Common myeloid progenitor, CD34-positive (primary cell): ENCODE measurements around the gene CABLES2.
A peak's percentile ranks its signal among the peaks of the same experiment; 100 is the strongest.

Source experiments
- CTCF ChIA-PET: fragments of 350-600 bp; sonication (Branson Sonifier 250); formaldehyde crosslinking; loops from one replicate; lab custom pipeline; 2021; ENCODE audit warnings: antibody characterized with exemption; lab: Charles Lee
- POLR2A ChIA-PET: fragments of 350-600 bp; sonication (Branson Sonifier 250); formaldehyde crosslinking; loops from one replicate; lab custom pipeline; 2021; ENCODE audit warnings: antibody characterized with exemption; lab: Charles Lee
- DNase-seq, 3 donors: peaks; one replicate each; pipeline versions ENCODE4 v3.0.0 to v3.0.0-alpha.2; 2013
- H3K27ac ChIP-seq, 2 experiments: 1 replicate in 1 of 2; 2 replicates in 1 of 2; pipeline ENCODE4 v1.7.0; 2013; ENCODE audit warnings: inconsistent platforms in 2 of 2, low read length in 2 of 2, mild to moderate bottlenecking in 2 of 2, low read depth in 1 of 2, moderate library complexity in 1 of 2; ENCODE audit not compliant: severe bottlenecking in 2 of 2, insufficient read depth in 1 of 2, poor library complexity in 1 of 2
- H3K27me3 ChIP-seq, 5 experiments: replicated peaks in 2 of 5; 1 replicate in 3 of 5; 2 replicates in 2 of 5; pipeline versions ENCODE4 v1.6.1 to v1.7.0; 2013; ENCODE audit warnings: low read length in 4 of 5, mild to moderate bottlenecking in 2 of 5, moderate library complexity in 2 of 5, inconsistent platforms in 1 of 5; ENCODE audit not compliant: insufficient read depth in 5 of 5, control insufficient read depth in 4 of 5
- H3K36me3 ChIP-seq, 4 experiments: 1 replicate in 2 of 4; 2 replicates in 2 of 4; pipeline versions ENCODE4 v1.6.1 to v1.7.0; 2013; ENCODE audit warnings: low read length in 3 of 4, control low read depth in 1 of 4, mild to moderate bottlenecking in 1 of 4; ENCODE audit not compliant: control insufficient read depth in 4 of 4, insufficient read depth in 4 of 4
- H3K4me1 ChIP-seq, 4 experiments: 1 replicate in 3 of 4; 2 replicates in 1 of 4; pipeline versions ENCODE4 v1.6.1 to v1.7.1; 2013; ENCODE audit warnings: low read length in 3 of 4, mild to moderate bottlenecking in 3 of 4, control low read depth in 1 of 4, inconsistent platforms in 1 of 4, moderate library complexity in 1 of 4; ENCODE audit not compliant: control insufficient read depth in 4 of 4, insufficient read depth in 4 of 4; ENCODE audit errors: control extremely low read depth in 1 of 4
- H3K4me3 ChIP-seq, 7 experiments: 1 replicate in 4 of 7; 2 replicates in 3 of 7; pipeline versions ENCODE4 v1.5.1 to v1.7.0; 2013; ENCODE audit warnings: mild to moderate bottlenecking in 7 of 7, low read length in 6 of 7, moderate library complexity in 6 of 7, inconsistent platforms in 2 of 7, low read depth in 2 of 7, control low read depth in 1 of 7; ENCODE audit not compliant: insufficient read depth in 4 of 7, control insufficient read depth in 1 of 7; ENCODE audit errors: extremely low read depth in 1 of 7
- H3K9me3 ChIP-seq, 5 experiments: 1 replicate in 4 of 5; 2 replicates in 1 of 5; pipeline versions ENCODE4 v1.6.1 to v1.7.1; 2013; ENCODE audit warnings: low read length in 4 of 5, mild to moderate bottlenecking in 2 of 5, inconsistent platforms in 1 of 5, low read depth in 1 of 5, moderate library complexity in 1 of 5; ENCODE audit not compliant: control insufficient read depth in 4 of 5, insufficient read depth in 2 of 5; ENCODE audit errors: control extremely low read depth in 1 of 5
- WGBS: methylation state at CpG from one replicate; pipeline ENCODE4 v1.1.5; 2013; ENCODE audit not compliant: insufficient coverage; 5-methylcytosine and 5-hydroxymethylcytosine counted together

The CABLES2 gene

GRCh38 chr20:62368392-62368975 lies 38.6 kb downstream of the CABLES2 start:
- Histone ChIP-seq H3K9me3 (no peaks in the 10 kb centered on the region), H3K4me3 (no peak overlapping the region), H3K27me3 (peaks cover 0 to 79% (median 17%) of the 10 kb centered on the region in 5 experiments), H3K4me1 (peaks cover 0 to 27% (median 22%) of the 10 kb centered on the region in 4 experiments), H3K36me3 (no peaks in the 10 kb centered on the region), H3K27ac (no peak overlapping the region)
- WGBS = 15% methylated on average over 6 of the region's 15 CpGs
- no peak for DNase-seq
- ChIA-PET POLR2A (interaction anchor here (1.3 kb wide), 1 partner anchor 62 kb away, joined by 4 read pairs; no protein-coding TSS in a partner anchor), CTCF (interaction anchor here (0.6 to 2.1 kb wide), 4 partner anchors 9 to 404 kb away, joined by 3 to 7 read pairs (median 4); no protein-coding TSS in a partner anchor)

- H3K27ac ChIP-seq = no peak overlapping the region
Measured at GRCh38 chr20:62367633-62368391, 39.3 kb downstream of the CABLES2 start.

DNA sequence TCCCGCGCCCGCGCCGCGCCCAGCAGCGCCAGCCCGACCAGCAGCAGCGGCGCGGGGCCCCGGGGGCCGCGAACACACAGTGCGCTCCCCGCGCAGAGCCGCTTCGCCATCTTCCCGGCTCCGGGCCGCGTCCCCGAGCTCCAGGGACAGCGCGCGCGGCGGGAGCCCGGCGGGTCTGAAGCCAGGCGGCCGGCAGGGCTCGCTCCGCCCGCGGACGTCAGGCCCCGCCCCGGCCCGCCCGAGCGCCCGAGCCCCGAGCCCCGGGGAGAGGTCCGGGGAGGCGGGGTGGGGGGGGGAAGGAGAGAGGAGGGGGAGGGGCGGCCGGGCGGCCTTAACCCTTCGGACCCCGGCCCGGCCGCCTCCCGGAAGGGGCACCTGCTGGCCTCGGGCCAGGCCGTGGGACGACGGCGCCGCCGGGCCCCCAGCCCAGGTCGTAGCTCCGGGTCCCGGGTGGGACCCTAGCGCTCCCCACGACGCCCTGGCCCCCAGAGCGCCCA lies 39.9 kb downstream of the CABLES2 start, which contains the start of gene LAMA5:
LAMA5 (minus strand) TSS at position 177 of the 497 bp plus-strand sequence; CDS start at position 110, 67 bp downstream.
- Histone ChIP-seq H3K36me3 (no peaks in the 10 kb centered on the region), H3K27ac (no peak within 1 kb of the TSS), H3K4me1 (peaks cover 0 to 27% (median 22%) of the 10 kb centered on the region in 4 experiments), H3K27me3 (peaks cover 0 to 73% (median 17%) of the 10 kb centered on the region in 5 experiments), H3K9me3 (no peaks in the 10 kb centered on the region), H3K4me3 (peak within 1 kb of the TSS; percentile 43 to 69 (median 57))
- POLR2A ChIA-PET = interaction anchor here (1.3 kb wide), 1 partner anchor 61 kb away, joined by 4 read pairs; no protein-coding TSS in a partner anchor
- CTCF ChIA-PET = interaction anchor here (2.1 kb wide), 1 partner anchor 16 kb away, joined by 7 read pairs; no protein-coding TSS in a partner anchor
- no peak for DNase-seq
- WGBS = under 1% methylated on average over 42 of the region's 70 CpGs

More at GRCh38 chr20:62367633-62368391, 39.3 kb downstream of the CABLES2 start:
- no peaks in the 10 kb centered on the region for H3K9me3 ChIP-seq
- H3K27me3 ChIP-seq = peaks cover 0 to 79% (median 17%) of the 10 kb centered on the region in 5 experiments
- 4% methylated on average over 36 of the region's 37 CpGs for WGBS
- H3K4me1 ChIP-seq = peaks cover 0 to 27% (median 22%) of the 10 kb centered on the region in 4 experiments
- POLR2A ChIA-PET = interaction anchor here (1.3 kb wide), 1 partner anchor 62 kb away, joined by 4 read pairs; no protein-coding TSS in a partner anchor
- no peaks in the 10 kb centered on the region for H3K36me3 ChIP-seq
- CTCF ChIA-PET = interaction anchor here (1.4 to 2.1 kb wide), 2 partner anchors 9 to 15 kb away, joined by 3 to 7 read pairs; no protein-coding TSS in a partner anchor
- H3K4me3 ChIP-seq = peak overlapping the region in 5 of 7 experiments; percentile 16 to 66 (median 61)
- peak in 2 of 3 donors; percentile 23 to 41 for DNase-seq

DNA sequence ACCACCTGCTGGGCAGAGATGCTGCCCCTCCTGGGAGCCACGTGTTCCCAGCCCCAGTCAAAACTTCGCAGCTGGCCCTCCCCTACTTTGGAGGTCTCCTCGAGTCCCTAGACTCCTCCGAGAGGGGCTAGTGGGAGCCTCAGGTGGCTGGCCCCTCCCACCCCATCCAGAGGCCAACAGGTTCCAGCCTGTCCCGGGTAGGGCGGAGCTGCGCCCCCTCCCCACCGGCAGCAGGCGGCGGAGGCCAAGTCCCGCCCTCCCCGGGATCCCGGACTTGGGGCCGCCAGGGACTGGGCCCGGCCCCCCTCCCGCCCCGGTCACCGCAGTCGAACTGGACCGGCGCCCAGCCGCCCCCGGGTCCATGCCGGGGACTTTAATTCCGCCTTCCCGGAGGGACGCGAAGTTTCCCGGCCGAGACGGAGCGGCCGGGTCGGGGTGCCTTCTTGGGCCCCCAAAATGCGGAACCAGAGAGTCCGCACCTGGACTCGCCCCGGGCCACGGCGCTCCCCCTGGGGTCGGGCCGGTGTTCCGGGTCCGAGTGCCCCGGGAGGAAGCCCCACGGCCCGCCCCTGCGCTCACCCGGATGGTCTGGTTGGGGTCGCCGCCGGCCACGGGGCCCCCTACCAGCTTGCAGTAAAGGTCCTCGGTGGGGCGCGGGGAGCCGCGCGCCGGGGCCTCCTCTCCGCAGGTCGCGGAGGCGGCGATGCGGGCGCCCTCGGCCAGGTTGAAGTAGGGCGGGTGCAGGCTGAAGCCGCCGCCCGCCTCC lies 40.5 kb downstream of the CABLES2 start:
- POLR2A ChIA-PET = no interaction called here
- Histone ChIP-seq H3K36me3 (no peaks in the 10 kb centered on the region), H3K27me3 (peaks cover 0 to 68% (median 17%) of the 10 kb centered on the region in 5 experiments), H3K27ac (no peak overlapping the region), H3K4me1 (peaks cover 0 to 27% (median 22%) of the 10 kb centered on the region in 4 experiments), H3K4me3 (peak overlapping the region; percentile 43 to 69 (median 57)), H3K9me3 (no peaks in the 10 kb centered on the region)
- DNase-seq = peak in 1 of 3 donors; percentile 40
- under 1% methylated on average over 57 of the region's 72 CpGs for WGBS
- CTCF ChIA-PET = no interaction called here

DNA sequence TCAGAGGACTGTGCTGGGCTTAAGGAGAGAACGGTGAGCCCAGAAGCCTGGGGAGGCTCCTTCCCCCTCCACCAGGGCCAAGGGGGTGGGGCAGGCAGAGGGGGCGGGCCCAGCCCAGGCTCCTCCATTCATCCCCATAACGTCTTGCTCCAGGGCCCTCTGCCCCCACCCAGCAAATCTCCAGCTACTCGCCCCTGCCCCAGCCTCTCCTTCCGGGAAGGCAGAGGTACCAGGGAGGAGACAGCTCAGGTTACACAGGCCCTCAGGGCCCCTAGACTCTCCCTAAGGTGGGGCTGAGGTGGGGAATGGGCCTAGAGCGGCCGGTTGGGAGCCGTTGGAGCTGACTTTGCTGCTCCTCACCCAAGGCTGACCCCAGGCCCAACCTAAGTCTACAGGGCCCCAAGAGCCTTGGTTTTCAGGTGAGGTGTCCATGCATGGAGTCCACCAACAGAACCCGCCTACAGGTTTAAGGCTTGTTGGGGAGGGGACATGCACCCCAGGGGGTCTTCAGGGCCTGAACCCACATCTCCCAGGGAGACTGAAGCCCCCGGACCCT lies 41.2 kb downstream of the CABLES2 start:
- CTCF ChIA-PET = interaction anchor here (0.6 to 1.7 kb wide), 2 partner anchors 9 to 364 kb away, joined by 3 read pairs; no protein-coding TSS in a partner anchor
- peaks cover 0 to 62% (median 17%) of the 10 kb centered on the region in 5 experiments for H3K27me3 ChIP-seq
- POLR2A ChIA-PET = no interaction called here
- no peak for DNase-seq
- H3K9me3 ChIP-seq = no peaks in the 10 kb centered on the region
- H3K4me3 ChIP-seq = peak overlapping the region in 4 of 7 experiments; percentile 50 to 69 (median 64)
- whole genome bisulfite sequencing = 57% methylated on average over 4 of the region's 10 CpGs
- peaks cover 0 to 27% (median 22%) of the 10 kb centered on the region in 4 experiments for H3K4me1 ChIP-seq
- H3K27ac ChIP-seq = no peak overlapping the region
- no peaks in the 10 kb centered on the region for H3K36me3 ChIP-seq
